GM19455 (cell line): Measurements from ENCODE around the gene HTR3D.
"Not testable (repeated sequence)": the region's sequence is repeated elsewhere in the genome, so short reads cannot be mapped to it uniquely, and the experiment has no call there.

Experiments used
- ATAC-seq: cut with Tn5 transposase; IDR thresholded peaks from one replicate; pipeline ENCODE4 v1.9.1; 2021; ENCODE audit not compliant: unreplicated experiment

Gene HTR3D

GRCh38 chr3:184015381-184016019 is 16.0 kb upstream of the HTR3D start:
- ATAC-seq = no peak

DNA sequence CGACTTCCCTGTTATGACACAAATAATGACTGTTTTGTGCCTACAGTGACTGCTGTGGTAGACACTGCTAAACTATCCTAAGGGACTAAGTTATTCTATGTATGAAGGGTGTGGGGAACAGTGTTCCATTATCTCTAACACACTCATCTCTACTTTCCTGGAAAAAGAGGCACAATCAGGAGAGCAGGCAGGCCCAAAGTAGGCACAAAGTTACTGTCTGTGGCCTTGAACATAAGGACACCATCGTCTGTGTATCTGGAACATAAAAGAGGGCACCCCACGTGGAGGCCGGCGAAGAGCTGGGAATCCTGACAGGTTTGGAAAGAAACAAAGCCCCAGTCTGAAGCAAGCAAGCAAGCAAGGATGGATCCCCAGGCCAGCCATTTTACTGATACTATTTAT is 15.4 kb upstream of the HTR3D start:
- no peak for ATAC-seq

DNA sequence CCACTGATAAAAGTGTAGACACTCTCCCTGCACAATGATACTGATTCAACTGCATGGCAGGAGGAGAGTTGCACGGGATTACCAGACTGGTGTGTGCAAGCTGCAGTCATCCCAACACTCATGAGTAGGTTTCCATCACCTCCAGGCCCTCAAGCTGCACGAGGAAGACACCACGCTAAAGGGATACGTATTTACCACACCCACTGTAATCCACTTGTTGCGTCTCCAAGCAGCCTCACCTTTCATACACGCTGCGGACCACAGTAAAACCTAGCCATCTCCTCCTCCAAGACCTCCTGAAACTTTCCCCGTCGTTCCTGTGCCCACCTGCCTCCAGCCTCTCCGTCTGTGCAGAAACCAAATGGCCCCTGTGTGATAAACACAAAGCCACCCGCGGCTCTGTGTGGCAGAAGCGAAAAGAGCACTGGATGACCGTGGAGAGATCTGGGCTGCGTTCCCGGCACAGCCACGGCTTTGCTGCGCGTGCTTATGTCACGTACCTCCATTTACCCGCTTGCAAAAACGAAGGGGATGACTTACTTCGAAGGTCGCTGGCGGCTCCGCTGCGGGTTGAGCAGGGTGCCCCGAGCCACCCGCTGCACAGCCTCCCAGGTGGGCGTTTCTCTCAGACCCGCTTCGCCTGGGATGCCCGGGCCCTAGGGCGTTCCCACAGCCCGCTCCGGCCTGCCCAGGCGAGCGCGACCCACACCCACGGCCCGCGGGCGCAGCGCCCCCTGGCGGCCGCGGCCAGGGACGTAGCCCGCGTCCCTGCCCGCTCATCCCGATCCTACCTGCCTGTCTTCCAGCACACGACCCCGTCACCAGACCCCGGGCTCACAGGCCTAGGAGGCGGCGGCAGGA is 14.5 kb upstream of the HTR3D start:
- peak; percentile 69 for ATAC-seq

DNA sequence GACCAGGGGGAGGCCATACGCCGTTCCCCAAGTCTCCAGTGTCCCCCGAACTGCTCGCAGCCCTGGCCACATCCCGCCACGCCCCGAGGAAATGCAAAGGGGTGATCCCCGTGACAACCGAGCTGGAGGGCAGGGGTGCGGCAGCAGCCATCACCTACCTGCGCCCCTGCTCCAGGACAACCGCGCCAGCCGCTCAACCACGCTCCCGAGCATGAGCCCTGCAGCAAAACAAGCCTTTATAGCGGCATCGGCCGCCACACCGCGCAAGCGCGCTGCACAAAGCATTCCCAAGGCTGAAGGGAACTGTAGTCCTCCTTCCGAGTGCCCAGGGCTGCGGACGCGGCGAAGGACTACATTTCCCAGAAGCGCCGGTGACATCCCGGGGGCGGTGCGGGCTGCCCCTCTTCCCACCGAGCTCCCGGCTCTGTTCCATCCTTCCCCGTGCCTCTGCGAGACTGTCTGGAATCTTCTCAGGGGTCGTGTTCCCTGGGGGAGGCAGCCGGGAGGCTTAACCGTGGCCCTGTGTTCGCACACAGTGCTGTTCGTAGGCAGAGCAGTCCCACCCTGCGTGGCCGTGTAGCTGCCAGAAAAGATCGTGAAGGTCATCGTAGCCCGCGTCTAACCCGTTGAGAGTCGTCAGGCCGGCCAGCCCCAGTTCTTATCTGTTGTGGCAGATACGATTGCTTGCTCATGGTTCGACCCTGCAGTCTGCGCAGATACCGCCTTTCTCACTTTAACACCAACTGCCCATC is 13.7 kb upstream of the HTR3D start, which contains the start of gene ABCC5:
Gene ABCC5, minus strand, starts transcription at position 213 of the 752 bp plus-strand sequence. CDS start 3,492 bp downstream, outside the sequence.
- ATAC-seq = peak; percentile 96

GRCh38 chr3:184018424-184018973 is 13.0 kb upstream of the HTR3D start:
- ATAC-seq = no peak

DNA sequence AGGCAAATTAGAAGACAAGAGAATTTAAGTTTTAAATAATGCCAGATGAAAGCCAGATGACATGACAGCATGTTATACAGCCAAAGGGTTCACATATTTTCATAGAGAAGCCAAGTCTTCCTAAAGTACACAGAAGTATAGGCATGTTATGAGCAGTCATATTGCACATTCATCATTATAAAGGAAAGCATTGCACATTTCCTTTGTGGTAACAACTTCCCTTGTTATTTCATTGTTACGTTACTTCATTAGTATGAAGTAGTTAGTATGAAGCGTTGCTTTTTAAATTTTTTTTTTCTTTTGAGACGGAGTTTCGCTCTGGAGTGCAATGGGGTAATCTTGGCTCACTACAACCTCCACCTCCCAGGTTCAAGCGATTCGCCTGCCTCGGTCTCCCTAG is 9.2 kb upstream of the HTR3D start:
- no peak for ATAC-seq

DNA sequence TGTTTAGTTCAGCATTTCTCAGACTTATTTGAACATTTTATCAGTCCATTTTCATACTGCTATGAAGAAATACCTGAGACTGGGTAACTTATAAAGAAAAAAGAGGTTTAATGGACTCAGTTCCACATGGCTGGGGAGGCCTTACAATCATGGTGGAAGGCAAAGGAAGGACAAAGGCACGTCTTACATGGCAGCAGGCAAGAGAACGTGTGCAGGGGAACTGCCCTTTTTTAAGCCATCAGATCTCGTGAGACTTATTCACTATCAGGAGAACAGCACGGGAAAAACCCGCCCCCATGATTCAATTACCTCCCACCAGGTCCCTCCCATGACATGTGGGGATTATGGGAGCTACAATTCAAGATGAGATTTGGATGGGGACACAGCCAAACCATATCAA is 6.3 kb upstream of the HTR3D start:
- not testable (repeated sequence) for ATAC-seq

- not testable (repeated sequence) for ATAC-seq
Measured at GRCh38 chr3:184028275-184028890, 3.2 kb upstream of the HTR3D start.

DNA sequence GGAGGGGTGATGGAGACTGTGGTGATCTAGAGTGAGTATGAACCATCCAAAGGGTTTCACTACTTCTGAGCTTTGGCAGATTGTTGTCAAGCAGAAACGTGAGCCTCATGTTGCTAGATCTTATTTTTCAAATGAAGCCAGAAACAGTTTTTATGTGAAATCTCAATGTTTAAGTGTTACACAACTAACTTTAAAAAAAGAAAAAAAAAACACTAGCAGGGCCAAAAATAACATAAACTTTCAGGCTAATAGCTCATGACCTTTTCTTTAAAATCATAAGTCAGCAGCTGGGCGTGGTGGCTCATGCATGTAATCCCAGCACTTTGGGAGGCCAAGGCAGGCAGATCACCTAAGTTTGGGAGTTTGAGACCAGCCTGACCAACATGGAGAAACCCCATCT is 2.1 kb upstream of the HTR3D start:
- ATAC-seq = no peak

- no peak for ATAC-seq
Measured at GRCh38 chr3:184030536-184030935, 1.0 kb upstream of the HTR3D start.

GRCh38 chr3:184037816-184038215 is 6.3 kb downstream of the HTR3D start:
- no peak for ATAC-seq

GRCh38 chr3:184038307-184038706 is 6.8 kb downstream of the HTR3D start:
- not testable (repeated sequence) for ATAC-seq

GRCh38 chr3:184039414-184039813 is 7.9 kb downstream of the HTR3D start:
- ATAC-seq = no peak

DNA sequence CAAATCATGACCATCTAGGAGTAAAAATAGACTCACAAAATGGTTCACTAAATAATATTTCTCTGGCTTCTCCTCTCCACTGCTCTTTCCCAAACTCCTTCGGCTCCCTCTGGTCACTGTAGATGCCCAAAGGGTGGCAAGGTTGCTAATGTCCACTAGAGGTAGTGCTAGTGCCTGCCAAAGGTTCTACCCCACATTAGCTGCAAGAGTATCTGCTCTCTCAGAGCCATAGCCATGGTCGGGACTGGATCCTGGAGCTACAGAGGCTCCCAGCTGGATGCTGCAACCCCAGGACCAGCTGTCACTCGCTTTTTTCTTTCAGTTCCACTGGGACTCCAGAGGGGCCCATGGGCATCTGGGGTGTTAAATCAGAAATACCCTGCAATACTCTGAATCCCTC is 8.5 kb downstream of the HTR3D start:
- ATAC-seq = no peak

- ATAC-seq = no peak
Measured at GRCh38 chr3:184042617-184043016, 11.1 kb downstream of the HTR3D start.

GRCh38 chr3:184045995-184046394 is 14.5 kb downstream of the HTR3D start:
- ATAC-seq = no peak

- no peak for ATAC-seq
Measured at GRCh38 chr3:184050217-184050847, 18.8 kb downstream of the HTR3D start.

- ATAC-seq = no peak
Measured at GRCh38 chr3:184052767-184053166, 21.2 kb downstream of the HTR3D start, which contains the start of gene HTR3C. TSS of gene HTR3C (plus strand) at chr3:184053047. CDS start at chr3:184053081, 34 bp downstream.

DNA sequence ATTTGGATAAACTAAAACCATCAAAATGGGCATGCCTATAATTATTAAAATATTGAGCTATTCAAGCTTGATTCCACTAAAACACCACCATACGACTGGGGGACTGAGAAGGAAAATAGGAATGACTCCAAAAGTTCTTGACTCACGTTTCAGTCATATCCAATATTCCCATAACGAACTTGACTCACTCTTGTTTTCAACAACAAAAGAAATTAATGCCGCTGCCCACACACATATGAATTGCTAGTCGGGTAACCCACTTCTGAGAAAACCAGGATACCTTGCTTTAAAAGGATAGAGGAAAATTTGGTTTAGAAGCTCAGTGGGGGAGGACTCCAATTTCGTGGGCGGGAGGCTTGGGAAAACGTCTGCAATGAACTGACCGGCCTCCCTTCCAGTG is 26.5 kb downstream of the HTR3D start:
- no peak for ATAC-seq

DNA sequence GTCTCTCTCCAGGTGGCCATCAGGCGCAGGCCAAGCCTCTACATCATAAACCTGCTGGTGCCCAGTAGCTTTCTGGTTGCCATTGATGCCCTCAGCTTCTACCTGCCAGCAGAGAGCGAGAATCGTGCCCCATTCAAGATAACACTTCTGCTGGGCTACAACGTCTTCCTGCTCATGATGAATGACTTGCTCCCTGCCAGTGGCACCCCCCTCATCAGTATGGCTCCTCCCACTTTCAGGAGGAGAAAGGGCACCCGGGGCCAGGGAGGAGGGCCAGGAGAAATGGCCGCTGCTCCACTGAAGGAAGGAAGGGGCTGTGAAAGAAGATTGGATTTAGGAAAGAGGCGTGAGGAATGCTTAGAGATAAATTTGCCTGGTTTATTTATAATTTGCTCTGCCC is 27.9 kb downstream of the HTR3D start:
- ATAC-seq = no peak
